Neuron (in vitro differentiated cells): Measurements from ENCODE around the gene SMIM32.

Experiments
- H2AFZ ChIP-seq: one replicate; pipeline ENCODE4 v1.6.1; 2013; ENCODE audit warnings: low read depth, mild to moderate bottlenecking, inconsistent platforms, low read length, moderate library complexity
- H3K27me3 ChIP-seq: one replicate; pipeline ENCODE4 v1.6.1; 2013; ENCODE audit warnings: low read length; ENCODE audit not compliant: insufficient read depth
- H3K36me3 ChIP-seq: one replicate; pipeline ENCODE4 v1.6.1; 2013; ENCODE audit warnings: low read length; ENCODE audit not compliant: insufficient read depth
- H3K4me1 ChIP-seq: one replicate; pipeline ENCODE4 v1.6.1; 2013; ENCODE audit warnings: low read length; ENCODE audit not compliant: insufficient read depth
- H3K4me3 ChIP-seq: 2 replicates; pipeline ENCODE4 v1.5.1; 2013; ENCODE audit warnings: mild to moderate bottlenecking, low read length, moderate library complexity
- H3K9me3 ChIP-seq: one replicate; pipeline ENCODE4 v1.6.1; 2013; ENCODE audit warnings: low read length

The SMIM32 gene

DNA sequence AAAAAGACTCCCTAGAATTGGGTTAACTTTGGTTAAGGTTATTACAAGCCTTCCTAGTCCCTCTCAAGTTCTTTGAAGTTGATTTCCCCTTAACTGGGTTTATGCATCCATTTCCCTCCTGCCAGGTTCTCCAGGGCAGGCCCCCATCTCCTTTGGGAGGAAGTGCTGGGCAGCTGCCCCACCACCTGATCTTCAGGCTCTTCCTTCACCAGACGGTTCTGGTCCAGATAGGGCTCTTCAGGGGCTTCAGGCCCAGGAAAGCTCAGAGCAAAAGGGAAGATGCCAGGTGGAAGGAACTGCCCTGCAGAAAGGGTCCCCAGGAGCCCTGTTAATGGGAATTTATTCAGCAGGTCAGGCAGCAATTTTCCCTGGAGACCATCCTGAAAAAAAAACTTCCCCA is 2.1 kb downstream of the SMIM32 start:
- peaks cover 3% of the 10 kb centered on the region for H3K9me3 ChIP-seq
- H2AFZ ChIP-seq, result no peak overlapping the region
- no peak overlapping the region for H3K4me3 ChIP-seq
- H3K36me3 ChIP-seq, result peaks cover 15% of the 10 kb centered on the region
- H3K27me3 ChIP-seq, result peaks cover 28% of the 10 kb centered on the region
- peaks cover 5% of the 10 kb centered on the region for H3K4me1 ChIP-seq

DNA sequence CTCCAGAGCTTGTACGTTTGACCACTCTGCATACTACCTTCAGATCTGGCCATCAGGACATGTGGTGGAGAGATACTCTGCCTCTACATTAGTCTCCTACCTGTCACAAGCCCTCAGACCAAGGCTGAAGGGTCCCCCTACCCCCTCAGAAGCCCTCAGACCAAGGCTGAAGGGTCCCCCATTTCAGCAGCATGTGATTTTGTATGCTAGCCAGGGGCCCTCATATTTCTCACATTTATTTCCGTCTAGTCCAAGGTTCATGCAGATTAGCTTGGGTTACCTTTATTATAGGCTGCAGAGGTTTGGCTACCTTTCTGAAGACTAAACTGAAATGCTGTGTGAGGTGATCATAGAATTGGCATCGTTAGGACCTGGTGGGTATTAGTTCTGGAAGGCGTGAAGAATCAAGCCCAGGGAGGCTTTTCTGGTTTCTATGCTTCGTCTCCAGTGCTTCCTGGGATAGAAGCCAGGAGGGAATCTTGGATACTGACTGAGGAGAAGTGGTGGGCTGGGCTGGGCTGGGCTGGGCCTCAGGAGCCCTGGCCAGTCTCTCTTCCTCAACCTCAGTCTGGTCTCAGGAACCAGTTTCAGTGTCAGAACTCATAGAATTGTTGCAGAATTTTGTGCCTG is 2.8 kb downstream of the SMIM32 start:
- no peak overlapping the region for H2AFZ ChIP-seq
- H3K4me1 ChIP-seq, result peaks cover 3% of the 10 kb centered on the region
- no peak overlapping the region for H3K4me3 ChIP-seq
- H3K9me3 ChIP-seq, result peaks cover 3% of the 10 kb centered on the region
- peaks cover 15% of the 10 kb centered on the region for H3K36me3 ChIP-seq
- H3K27me3 ChIP-seq, result peaks cover 23% of the 10 kb centered on the region

DNA sequence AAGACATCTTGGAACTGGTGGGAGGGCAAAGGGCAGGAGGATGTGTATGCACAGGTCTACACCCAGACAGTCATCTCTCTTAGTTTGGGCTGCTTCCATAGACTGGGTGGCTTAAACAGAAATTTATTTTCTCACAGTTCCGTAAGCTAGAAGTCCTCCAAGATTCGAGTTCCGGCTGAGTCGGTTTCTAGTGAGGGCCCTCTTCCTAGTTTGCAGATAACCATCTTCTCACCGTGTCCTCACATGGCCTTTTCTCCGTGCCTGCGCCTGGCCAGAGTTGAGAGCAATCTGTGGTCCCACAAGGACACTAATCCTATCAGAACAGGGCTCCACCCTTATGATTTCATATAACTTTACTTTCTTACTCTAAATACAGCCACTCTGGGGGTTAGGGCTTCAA is 4.1 kb downstream of the SMIM32 start:
- peaks cover 15% of the 10 kb centered on the region for H3K36me3 ChIP-seq
- H3K4me1 ChIP-seq, result peaks cover 3% of the 10 kb centered on the region

DNA sequence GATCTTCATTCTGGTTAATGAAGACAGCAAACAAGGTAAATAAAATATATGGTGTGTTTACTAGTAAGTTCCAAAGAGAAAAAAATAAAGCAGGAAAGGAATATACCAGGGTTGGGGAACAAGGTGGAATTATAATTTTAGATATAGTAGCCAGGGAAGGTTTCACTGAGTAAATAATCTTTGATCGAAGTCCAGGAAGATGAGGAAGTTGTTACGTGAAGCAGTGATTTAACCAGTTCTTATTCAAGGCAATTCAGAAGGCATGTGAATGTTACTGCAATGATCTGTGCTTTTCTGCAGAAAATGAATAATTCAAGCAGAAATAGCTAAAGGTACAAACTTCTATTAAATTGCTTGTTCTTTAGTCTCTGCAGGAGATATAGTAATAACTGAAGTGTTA is 6.2 kb downstream of the SMIM32 start:
- peaks cover 8% of the 10 kb centered on the region for H3K27me3 ChIP-seq
- H3K9me3 ChIP-seq, result peaks cover 3% of the 10 kb centered on the region
- H2AFZ ChIP-seq, result no peak overlapping the region
- no peak overlapping the region for H3K4me3 ChIP-seq
- peaks cover 15% of the 10 kb centered on the region for H3K36me3 ChIP-seq
- H3K4me1 ChIP-seq, result no peaks in the 10 kb centered on the region

More for the DNA sequence above, 4.1 kb downstream of the SMIM32 start:
- Histone ChIP-seq H2AFZ (no peak overlapping the region), H3K27me3 (peaks cover 11% of the 10 kb centered on the region), H3K9me3 (peaks cover 3% of the 10 kb centered on the region), H3K4me3 (no peak overlapping the region)

DNA sequence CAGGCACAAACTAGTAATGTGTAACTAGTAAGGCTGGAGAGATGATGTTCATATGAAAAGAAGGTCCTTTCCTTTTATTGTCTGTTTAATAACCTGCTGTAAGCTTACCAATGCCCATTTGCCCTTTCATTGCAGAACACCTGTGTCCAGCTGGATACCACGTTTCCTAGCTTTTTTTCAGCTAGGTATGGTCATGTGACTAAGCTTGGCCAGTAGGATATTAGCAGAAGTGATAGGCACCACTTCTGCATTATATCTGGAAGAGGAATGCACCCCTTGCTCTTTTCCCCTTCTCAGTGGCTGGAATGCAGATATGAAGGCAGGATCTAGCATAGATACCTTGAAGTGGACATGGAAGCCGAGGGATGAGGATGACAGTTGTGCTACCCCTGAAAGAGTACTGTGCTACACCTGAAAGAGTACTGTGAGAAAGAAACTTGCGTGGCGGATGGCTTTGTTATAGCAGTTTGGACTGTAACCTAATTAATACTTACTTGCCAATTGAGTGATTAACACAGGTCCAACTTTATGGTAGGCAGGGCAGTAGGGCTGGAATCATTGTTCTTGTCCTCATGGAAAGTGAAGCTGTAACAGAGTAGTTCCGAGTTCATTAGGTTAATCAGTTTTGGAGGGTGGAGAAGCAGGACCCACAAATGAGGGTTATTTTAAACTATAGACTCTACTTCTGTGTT is 6.8 kb downstream of the SMIM32 start:
- Histone ChIP-seq H3K4me3 (no peak overlapping the region), H3K4me1 (no peaks in the 10 kb centered on the region), H3K36me3 (peaks cover 15% of the 10 kb centered on the region), H3K9me3 (peaks cover 3% of the 10 kb centered on the region), H3K27me3 (peaks cover 3% of the 10 kb centered on the region), H2AFZ (no peak overlapping the region)

DNA sequence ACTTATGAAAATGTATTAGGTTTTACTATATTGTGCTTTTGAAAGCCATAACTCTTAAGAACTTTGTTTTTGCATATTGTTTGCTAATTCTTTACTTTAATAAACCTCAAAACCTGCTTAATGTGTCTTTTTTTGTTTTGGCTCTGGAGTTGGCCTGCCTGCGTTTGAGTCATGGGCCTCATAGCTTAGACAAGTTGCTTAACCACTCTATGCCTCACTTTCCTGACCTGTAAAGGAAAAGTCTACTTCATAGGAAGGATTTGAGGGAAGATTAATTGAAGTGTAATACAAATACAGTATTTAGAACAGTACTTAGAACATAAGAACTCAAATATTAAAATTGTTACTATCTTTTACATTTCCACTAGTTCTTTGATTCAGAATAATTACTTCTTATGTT is 10.3 kb downstream of the SMIM32 start:
- Histone ChIP-seq H2AFZ (no peak overlapping the region), H3K36me3 (peaks cover 22% of the 10 kb centered on the region)

DNA sequence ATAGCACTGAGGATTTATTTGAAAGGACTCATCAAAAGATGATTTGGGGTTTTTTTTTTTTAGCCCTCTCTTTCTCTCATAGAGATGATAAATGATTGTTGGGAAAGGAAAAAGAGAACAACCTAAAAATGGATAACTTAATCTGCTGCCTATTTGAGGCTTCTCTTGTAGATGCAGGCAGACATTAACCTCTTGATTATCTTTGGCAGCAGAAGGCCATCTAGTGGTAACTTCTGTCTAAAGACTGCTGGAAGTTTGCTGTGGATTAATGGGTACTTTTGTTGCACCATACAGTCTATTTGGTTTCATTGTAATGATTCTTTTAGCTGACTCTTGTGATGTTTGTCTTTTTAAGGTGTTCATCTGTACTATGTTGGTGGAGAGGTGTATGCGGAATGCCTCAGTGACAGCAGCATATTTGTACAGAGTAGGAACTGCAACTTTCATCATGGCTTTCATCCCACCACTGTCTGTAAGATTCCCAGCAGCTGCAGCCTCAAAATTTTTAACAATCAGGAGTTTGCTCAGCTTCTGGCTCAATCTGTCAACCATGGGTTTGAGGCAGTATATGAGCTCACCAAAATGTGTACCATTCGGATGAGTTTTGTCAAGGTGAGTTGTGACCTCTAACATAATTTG is 18.8 kb downstream of the SMIM32 start:
- Histone ChIP-seq H3K4me3 (no peak overlapping the region), H2AFZ (no peak overlapping the region), H3K27me3 (no peaks in the 10 kb centered on the region), H3K9me3 (no peaks in the 10 kb centered on the region), H3K36me3 (peaks cover 59% of the 10 kb centered on the region), H3K4me1 (no peaks in the 10 kb centered on the region)

More for the DNA sequence above, 10.3 kb downstream of the SMIM32 start:
- Histone ChIP-seq H3K9me3 (no peaks in the 10 kb centered on the region), H3K27me3 (no peaks in the 10 kb centered on the region), H3K4me1 (no peaks in the 10 kb centered on the region), H3K4me3 (no peak overlapping the region)

DNA sequence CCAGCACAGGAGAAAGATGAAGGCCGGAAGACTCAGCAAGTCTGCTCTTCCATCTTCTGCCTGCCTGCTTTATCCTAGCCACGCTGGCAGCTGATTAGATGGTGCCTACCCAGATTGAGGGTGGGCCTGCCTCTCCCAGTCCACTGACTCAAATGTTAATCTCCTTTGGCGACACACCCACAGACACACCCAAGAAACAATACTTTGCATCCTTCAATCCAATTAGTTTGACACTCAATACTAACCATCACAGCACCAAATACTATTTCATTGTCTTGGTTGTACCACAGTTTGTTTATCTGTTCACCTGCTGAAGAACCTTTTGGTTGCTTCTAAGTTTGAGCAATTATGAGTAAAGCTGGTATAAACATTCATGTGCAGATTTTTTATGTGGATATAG is 23.7 kb downstream of the SMIM32 start:
- Histone ChIP-seq H2AFZ (no peak overlapping the region), H3K4me1 (no peaks in the 10 kb centered on the region), H3K4me3 (no peak overlapping the region), H3K9me3 (no peaks in the 10 kb centered on the region), H3K27me3 (no peaks in the 10 kb centered on the region), H3K36me3 (peaks cover 44% of the 10 kb centered on the region)

DNA sequence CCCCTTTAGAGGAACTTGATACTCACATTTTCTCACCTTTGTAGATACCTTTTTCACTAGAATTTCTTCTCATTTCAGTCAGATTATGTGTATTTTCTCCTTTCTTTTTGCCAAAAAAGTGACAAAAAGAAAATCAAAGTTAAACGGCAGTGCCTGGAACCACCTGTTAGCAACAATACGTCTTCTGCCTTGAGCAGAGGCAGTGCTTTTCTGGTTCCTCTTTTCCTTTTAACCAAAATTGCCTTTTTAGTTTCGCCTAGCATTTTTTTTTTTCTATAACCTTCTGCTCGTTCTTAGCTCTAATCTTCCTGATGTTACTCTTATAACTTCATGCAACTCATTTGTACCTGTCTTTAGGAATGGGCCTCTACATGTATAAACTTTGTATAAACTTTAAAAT is 26.1 kb downstream of the SMIM32 start:
- Histone ChIP-seq H3K36me3 (peaks cover 46% of the 10 kb centered on the region), H3K9me3 (no peaks in the 10 kb centered on the region)

DNA sequence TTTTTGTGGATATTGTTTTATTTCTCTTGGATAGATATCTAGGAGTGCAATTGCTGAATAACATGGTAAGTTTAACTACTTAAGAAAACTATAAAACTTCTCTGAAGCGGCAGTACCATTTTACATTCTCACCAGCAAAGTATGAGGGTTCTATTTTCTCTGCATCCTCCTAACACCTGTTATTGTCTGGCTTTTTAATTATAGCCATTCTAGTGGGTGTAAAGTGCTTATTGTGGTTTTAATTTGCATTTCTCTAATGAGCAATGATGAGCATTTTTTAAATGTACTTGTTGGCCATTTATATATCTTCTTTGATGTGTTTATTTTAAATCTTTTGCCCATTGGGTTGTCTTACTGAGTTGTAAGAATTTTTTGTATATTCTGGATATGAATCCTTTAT is 28.7 kb downstream of the SMIM32 start:
- Histone ChIP-seq H3K4me1 (no peaks in the 10 kb centered on the region), H3K27me3 (no peaks in the 10 kb centered on the region), H3K4me3 (no peak overlapping the region), H2AFZ (no peak overlapping the region), H3K9me3 (no peaks in the 10 kb centered on the region), H3K36me3 (peaks cover 38% of the 10 kb centered on the region)

More for the DNA sequence above, 26.1 kb downstream of the SMIM32 start:
- Histone ChIP-seq H3K4me3 (no peak overlapping the region), H2AFZ (no peak overlapping the region), H3K4me1 (no peaks in the 10 kb centered on the region), H3K27me3 (no peaks in the 10 kb centered on the region)

DNA sequence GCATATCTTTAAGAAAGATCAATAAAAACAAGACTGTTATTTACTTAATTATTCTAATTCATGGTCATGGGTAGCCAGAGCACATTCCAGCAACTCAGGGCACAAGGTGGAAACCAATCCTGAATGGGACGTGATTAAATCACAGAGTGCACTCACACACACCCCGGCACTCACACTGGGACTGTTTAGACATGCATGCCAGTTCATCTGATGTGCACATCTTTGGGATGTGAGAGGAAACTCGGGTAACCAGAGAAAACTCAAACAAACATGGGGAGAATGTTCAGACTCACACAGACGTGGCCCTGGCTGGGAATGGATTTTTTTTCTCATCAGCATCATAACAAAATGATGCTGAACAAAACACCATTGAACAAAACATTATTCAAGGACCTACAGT is 31.0 kb downstream of the SMIM32 start:
- Histone ChIP-seq H3K4me1 (no peaks in the 10 kb centered on the region), H2AFZ (no peak overlapping the region), H3K27me3 (no peaks in the 10 kb centered on the region), H3K9me3 (peaks cover 3% of the 10 kb centered on the region), H3K4me3 (no peak overlapping the region), H3K36me3 (peaks cover 39% of the 10 kb centered on the region)

DNA sequence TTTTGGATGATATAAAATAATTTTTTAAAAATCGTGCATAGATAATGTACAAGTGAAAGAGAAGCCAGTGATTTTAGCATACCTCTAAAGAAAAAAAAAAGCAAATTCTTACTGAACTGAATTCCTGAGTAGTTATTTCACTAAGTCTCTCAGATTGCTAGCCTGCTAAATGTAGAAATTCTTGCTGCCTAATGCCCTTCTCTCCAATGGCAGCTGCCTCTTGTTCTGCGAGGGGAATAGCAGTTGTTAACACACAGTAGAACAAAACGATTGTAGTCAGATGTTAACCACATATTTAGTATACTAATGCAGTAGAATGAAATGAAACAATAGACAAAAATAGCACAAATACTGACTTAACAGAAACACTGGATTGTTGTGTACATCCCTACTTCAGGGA is 33.5 kb downstream of the SMIM32 start:
- peaks cover 58% of the 10 kb centered on the region for H3K36me3 ChIP-seq
- no peaks in the 10 kb centered on the region for H3K27me3 ChIP-seq
- no peaks in the 10 kb centered on the region for H3K4me1 ChIP-seq
- peaks cover 8% of the 10 kb centered on the region for H3K9me3 ChIP-seq
- H3K4me3 ChIP-seq, result no peak overlapping the region
- no peak overlapping the region for H2AFZ ChIP-seq

DNA sequence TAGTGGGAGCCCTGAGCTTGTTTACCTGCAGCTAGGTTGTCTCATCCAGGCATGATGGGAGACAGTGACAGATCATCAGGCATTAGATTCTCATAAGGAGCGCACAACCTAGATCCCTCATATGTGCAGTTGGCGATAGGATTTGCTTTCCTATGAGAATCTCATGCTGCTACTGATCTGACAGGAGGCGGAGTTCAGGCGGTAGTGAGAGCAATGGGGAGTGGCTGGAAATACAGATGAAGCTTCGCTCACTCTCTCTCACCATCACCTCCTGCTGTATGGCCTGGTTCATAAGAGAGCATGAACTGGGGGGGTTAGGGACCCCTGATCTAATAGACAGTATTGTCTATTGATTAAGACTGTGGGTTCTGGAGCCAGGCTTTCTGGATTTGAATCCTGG is 35.4 kb downstream of the SMIM32 start:
- H3K9me3 ChIP-seq, result peaks cover 8% of the 10 kb centered on the region
- H3K27me3 ChIP-seq, result no peaks in the 10 kb centered on the region
- peaks cover 53% of the 10 kb centered on the region for H3K36me3 ChIP-seq
- no peak overlapping the region for H2AFZ ChIP-seq
- H3K4me1 ChIP-seq, result no peaks in the 10 kb centered on the region
- no peak overlapping the region for H3K4me3 ChIP-seq
